Psoas muscle (tissue), 8 donors: ENCODE results near the gene MTUS2. TPM values are rescaled to one million over a fixed set of nuclear protein-coding genes. Genes with fewer than 3 reads are reported as not detected.

ENCODE experiments used
- ATAC-seq, 4 donors: fragments of 200-7000 bp; cut with Tn5 transposase; one replicate each; pipeline ENCODE4 v1.9.1; 2020; ENCODE audit warnings: moderate library complexity in 3 of 4, mild to moderate bottlenecking in 2 of 4
- DNase-seq, 2 donors: peaks; one replicate each; pipeline ENCODE4 v3.0.0-alpha.2; 2020
- H3K27ac ChIP-seq: fragments of 200-600 bp; one replicate; pipeline ENCODE4 v1.8.0; 2022
- H3K27me3 ChIP-seq, 3 donors: fragments of 200-600 bp in 1 of 3; one replicate each; pipeline versions ENCODE4 v1.6.1 to v1.8.0; 2013 to 2022; ENCODE audit warnings: low read length in 2 of 3, mild to moderate bottlenecking in 2 of 3, moderate library complexity in 1 of 3; ENCODE audit not compliant: insufficient read depth in 3 of 3
- H3K36me3 ChIP-seq, 2 donors: fragments of 200-600 bp in 1 of 2; one replicate each; pipeline versions ENCODE4 v1.6.1 to v1.8.0; 2013 to 2022; ENCODE audit warnings: low read depth in 1 of 2, mild to moderate bottlenecking in 1 of 2, moderate library complexity in 1 of 2; ENCODE audit not compliant: insufficient read depth in 1 of 2
- H3K4me1 ChIP-seq: fragments of 200-600 bp; one replicate; pipeline ENCODE4 v1.8.0; 2022
- H3K4me3 ChIP-seq: fragments of 200-600 bp; one replicate; pipeline ENCODE4 v1.8.0; 2022; ENCODE audit warnings: mild to moderate bottlenecking
- H3K9me3 ChIP-seq: fragments of 200-600 bp; one replicate; pipeline ENCODE4 v1.8.0; 2022
- WGBS, 3 donors: extraction: QIAGEN DNeasy Blood & Tissue Kit; methylation state at CpG; one replicate each; pipeline versions ENCODE4 v1.1.6 to v1.1.7; 2013; 5-methylcytosine and 5-hydroxymethylcytosine counted together
- intact Hi-C, 2 donors: fragments of 100-400 bp; cut with DNase I; formaldehyde crosslinking; loops; one replicate each; pipeline versions ENCODE4 v1.11.0 to v1.14.2; 2022
- polyA plus RNA-seq, 3 donors: library from polyadenylated mRNA; stranded (reverse); fragments of 200-250 nt; gene quantifications; one replicate each; pipeline ENCODE4 v1.2.3, GENCODE V29; 2013
- total RNA-seq, 4 donors: library from RNA; stranded (reverse); fragmentation: NEBNext Ultra II Directional in 2 of 4; extraction: Animal tissue kit (Norgen Biotek cat#: 25700) in 2 of 4; gene quantifications; one replicate each; pipeline versions ENCODE4 v1.2.1 to v1.2.4, GENCODE V29; 2021 to 2023
- TF ChIP-seq, protein P1 (sequence below): fragments of 200-600 bp; IDR thresholded peaks from one replicate; pipeline ENCODE4 v1.8.0; 2022; ENCODE audit warnings: antibody characterized with exemption
- donor health status: healthy with polysubstance abuse.
- donor health status: DM: no; HTN: no; CAD: no; lungs with moderate emphysema.
- donor health status: Bipolar disorder and iron deficiency.
- donor health status: healthy.
- donor health status: DM: yes; HTN: yes; CAD: no.
- donor health status: DM: no; HTN: no; CAD: no.
- donor health status: DM: no; HTN: no; CAD: no.
- donor health status: DM: yes; HTN: yes; CAD: no.

The MTUS2 gene
- total and polyA plus RNA-seq, 7 donors = 0.03 to 0.79 (median 0.14) TPM; not detected in 2

DNA sequence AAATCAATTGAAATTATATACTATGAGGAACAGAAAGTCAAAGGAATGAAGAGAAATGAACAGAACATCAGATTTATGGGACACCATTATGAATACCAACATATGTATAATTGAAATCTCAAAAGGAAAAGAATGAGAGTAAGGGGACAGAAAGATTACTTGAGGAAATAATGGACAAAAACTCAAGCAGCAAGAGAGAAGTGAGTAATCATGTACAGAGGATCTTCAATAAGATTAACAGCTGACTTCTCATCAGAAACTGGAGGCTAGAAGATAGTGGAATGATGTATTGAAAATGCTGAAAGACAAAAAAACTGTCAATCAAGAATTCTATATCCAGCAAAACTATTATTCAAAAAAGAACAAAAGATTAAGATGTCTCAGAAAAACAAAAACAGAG, 10.4 kb downstream of the MTUS2 start:
- Histone ChIP-seq H3K4me1 (no peaks in the 10 kb centered on the region), H3K36me3 (no peaks in the 10 kb centered on the region), H3K27me3 (no peaks in the 10 kb centered on the region), H3K27ac (no peak overlapping the region), H3K4me3 (no peak overlapping the region), H3K9me3 (peaks cover 15% of the 10 kb centered on the region)
- intact Hi-C loops = no loop called here
- ATAC-seq (no peak), DNase-seq (no peak)
- TF ChIP-seq, protein P1, sequence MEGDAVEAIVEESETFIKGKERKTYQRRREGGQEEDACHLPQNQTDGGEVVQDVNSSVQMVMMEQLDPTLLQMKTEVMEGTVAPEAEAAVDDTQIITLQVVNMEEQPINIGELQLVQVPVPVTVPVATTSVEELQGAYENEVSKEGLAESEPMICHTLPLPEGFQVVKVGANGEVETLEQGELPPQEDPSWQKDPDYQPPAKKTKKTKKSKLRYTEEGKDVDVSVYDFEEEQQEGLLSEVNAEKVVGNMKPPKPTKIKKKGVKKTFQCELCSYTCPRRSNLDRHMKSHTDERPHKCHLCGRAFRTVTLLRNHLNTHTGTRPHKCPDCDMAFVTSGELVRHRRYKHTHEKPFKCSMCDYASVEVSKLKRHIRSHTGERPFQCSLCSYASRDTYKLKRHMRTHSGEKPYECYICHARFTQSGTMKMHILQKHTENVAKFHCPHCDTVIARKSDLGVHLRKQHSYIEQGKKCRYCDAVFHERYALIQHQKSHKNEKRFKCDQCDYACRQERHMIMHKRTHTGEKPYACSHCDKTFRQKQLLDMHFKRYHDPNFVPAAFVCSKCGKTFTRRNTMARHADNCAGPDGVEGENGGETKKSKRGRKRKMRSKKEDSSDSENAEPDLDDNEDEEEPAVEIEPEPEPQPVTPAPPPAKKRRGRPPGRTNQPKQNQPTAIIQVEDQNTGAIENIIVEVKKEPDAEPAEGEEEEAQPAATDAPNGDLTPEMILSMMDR = no peak

DNA sequence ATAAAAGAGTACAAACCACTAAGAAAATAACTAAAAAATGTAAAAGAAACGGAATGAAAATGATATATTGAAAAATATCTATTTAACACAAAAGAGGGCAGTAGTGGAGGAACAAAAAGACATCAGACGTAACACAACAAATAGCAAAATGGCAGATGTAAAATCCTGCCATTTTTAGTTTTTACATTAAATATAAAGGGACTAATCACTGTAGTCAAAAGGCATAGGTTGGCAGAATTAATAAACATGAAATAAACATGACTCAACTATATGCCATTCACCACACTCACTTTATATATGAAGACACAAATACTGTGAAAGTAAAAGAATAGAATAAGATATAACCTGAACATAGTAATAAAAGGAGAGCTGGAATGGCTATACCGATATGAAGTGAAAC, 11.0 kb downstream of the MTUS2 start:
- TF ChIP-seq, protein P1 = no peak
- no peak for ATAC-seq
- WGBS, 3 donors = 62 to 75% (median 73%) methylated on average over 3 of the region's 3 CpGs
- H3K9me3 ChIP-seq = peaks cover 15% of the 10 kb centered on the region
- H3K36me3 ChIP-seq = no peaks in the 10 kb centered on the region
- intact Hi-C loops = no loop called here
- no peaks in the 10 kb centered on the region for H3K4me1 ChIP-seq
- no peaks in the 10 kb centered on the region for H3K27me3 ChIP-seq
- DNase-seq = no peak
- no peak overlapping the region for H3K4me3 ChIP-seq
- no peak overlapping the region for H3K27ac ChIP-seq

DNA sequence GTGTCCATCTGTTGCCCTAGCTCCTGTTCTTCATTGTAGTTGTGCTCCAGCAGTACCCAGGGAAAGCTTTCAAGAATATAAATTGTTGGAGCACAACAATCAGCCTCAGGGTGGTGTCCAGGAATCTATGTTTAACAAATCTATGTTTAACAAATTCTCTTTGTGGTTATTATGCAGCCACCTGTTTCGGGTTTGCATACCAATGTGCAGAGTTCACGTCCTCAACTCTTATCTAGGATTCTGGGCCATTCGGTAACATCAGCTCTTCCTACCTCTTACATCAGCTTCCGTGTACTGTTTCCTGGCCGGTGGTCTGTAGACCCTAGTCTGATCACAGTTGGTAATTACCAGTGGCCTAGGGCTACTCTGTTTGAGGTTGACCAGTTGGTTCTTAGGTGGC, 17.0 kb downstream of the MTUS2 start:
- H3K36me3 ChIP-seq = no peaks in the 10 kb centered on the region
- WGBS, 3 donors = 73 to 84% (median 75%) methylated on average over 5 of the region's 5 CpGs
- H3K4me1 ChIP-seq = no peaks in the 10 kb centered on the region
- H3K27me3 ChIP-seq = no peaks in the 10 kb centered on the region
- DNase-seq = no peak
- TF ChIP-seq, protein P1 = no peak
- no peaks in the 10 kb centered on the region for H3K9me3 ChIP-seq
- H3K4me3 ChIP-seq = no peak overlapping the region
- no peak overlapping the region for H3K27ac ChIP-seq
- intact Hi-C loops = no loop called here
- ATAC-seq = no peak

DNA sequence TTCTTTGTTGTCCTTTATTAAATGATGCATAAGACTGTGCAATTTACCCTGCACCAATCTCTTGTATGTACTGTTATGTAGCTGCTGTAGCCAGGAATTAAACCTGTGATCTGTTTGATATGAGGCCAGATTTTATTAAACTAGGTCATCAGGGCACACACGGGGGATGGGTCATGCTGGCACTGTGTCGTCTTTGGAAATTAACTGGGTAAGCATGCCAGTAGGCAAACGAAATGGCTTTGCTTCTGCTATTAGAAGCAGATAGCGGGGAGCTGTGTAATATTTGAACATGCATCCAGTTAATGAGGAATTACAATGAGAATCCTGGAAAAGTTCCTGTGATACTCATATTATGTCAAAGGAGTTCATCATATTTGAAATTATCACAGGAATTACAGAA, 23.5 kb downstream of the MTUS2 start:
- WGBS, 3 donors = 39 to 58% (median 44%) methylated on average over 4 of the region's 4 CpGs

DNA sequence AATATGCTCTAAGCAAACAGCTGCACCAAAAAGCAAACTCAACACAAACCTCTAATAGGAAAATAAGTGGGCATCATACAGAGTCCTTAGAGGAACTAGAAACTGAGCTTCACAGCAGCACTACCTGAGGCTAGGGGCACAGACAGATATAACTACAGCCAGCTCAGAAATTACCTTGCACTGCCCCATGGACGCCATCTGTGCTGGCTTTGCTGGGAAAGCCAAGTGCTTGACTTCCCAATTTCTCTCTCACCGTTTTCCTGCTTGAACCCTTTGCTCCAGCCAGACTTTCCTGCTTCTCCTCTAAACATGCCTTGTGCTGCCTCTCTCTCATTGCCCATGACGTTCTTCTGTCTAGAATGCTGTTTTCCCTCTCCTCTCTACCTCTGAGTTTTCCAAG, 29.3 kb downstream of the MTUS2 start:
- no peak overlapping the region for H3K27ac ChIP-seq
- no peak overlapping the region for H3K4me3 ChIP-seq
- 71 to 78% (median 73%) methylated on average over 3 of the region's 3 CpGs for WGBS, 3 donors
- peaks cover 0 to 6% (median 0%) of the 10 kb centered on the region in 3 donors for H3K27me3 ChIP-seq
- H3K36me3 ChIP-seq = no peaks in the 10 kb centered on the region
- no peak for DNase-seq
- intact Hi-C loops = no loop called here
- TF ChIP-seq, protein P1 = no peak
- no peaks in the 10 kb centered on the region for H3K4me1 ChIP-seq
- ATAC-seq = no peak
- no peaks in the 10 kb centered on the region for H3K9me3 ChIP-seq

More for the DNA sequence above, 23.5 kb downstream of the MTUS2 start:
- Histone ChIP-seq H3K4me3 (no peak overlapping the region), H3K27ac (no peak overlapping the region), H3K27me3 (peaks cover 0 to 6% (median 0%) of the 10 kb centered on the region in 3 donors), H3K4me1 (no peaks in the 10 kb centered on the region), H3K9me3 (no peaks in the 10 kb centered on the region), H3K36me3 (no peaks in the 10 kb centered on the region)
- ATAC-seq (no peak), DNase-seq (no peak)
- intact Hi-C loops = no loop called here
- TF ChIP-seq, protein P1 = no peak
